ENCODE measurements around the gene CLDN16. TPM values are rescaled to one million over a fixed set of nuclear protein-coding genes. Genes with fewer than 3 reads are reported as not detected.

The CLDN16 gene
- total RNA-seq, 4 donors from 2014 or later, result not detected

DNA sequence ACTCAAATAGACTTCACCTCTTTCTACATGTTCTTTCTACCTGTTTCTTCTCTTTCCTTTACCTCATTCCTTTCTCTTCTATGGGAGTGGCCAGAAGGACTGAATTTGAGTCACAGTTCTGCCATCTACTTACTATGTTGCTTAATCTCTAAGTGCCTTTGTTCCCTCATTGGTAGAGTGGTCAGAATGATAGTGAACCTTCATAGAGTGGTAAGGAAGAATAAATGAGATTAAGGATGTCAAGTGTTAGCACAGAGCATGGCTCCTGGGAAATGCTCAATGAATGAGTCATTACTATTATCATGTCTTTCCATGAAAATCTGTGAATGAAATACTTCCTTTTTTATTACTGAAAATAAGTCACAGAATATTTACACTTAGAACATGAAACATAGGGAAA, 44.3 kb downstream of the CLDN16 start:
- no peaks in the 10 kb centered on the region for H3K27me3 ChIP-seq
- no peak overlapping the region for H3K4me3 ChIP-seq
- H3K36me3 ChIP-seq, result no peaks in the 10 kb centered on the region
- TF ChIP-seq POLR2AphosphoS5 (IDR thresholded peaks at IDR 0.05) (no peak), CTCF (IDR thresholded peaks at IDR 0.05) (no peak), EP300 (IDR thresholded peaks at IDR 0.05) (no peak), POLR2A (IDR thresholded peaks at IDR 0.05) (no peak)
- H3K9me3 ChIP-seq, result no peaks in the 10 kb centered on the region
- H3K4me1 ChIP-seq, result no peaks in the 10 kb centered on the region
- no peak overlapping the region for H3K27ac ChIP-seq
- ATAC-seq, result no peak

DNA sequence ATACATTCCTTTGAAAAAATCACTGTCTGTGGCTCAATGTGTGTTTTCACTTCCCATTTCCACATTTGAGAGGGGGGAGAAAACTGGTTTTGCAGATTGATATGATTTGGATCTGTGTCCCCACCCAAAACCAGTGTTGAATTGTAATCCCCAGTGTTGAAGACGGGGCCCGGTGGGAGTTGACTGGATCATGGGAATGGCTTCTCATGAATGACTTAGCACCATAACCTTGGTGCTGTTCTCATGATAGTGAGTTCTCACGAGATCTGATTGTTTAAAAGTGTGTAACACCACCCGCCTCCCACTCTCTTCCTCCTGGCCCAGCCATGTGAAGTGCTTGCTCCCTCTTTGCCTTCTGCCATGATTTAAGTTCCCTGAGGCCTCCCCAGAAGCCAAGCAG, 45.7 kb downstream of the CLDN16 start:
- TF ChIP-seq POLR2A (IDR thresholded peaks at IDR 0.05) (no peak), CTCF (IDR thresholded peaks at IDR 0.05) (no peak), EP300 (IDR thresholded peaks at IDR 0.05) (no peak), POLR2AphosphoS5 (IDR thresholded peaks at IDR 0.05) (no peak)
- H3K36me3 ChIP-seq, result no peaks in the 10 kb centered on the region
- no peak overlapping the region for H3K4me3 ChIP-seq
- ATAC-seq, result no peak
- no peaks in the 10 kb centered on the region for H3K9me3 ChIP-seq
- H3K27ac ChIP-seq, result no peak overlapping the region
- no peaks in the 10 kb centered on the region for H3K4me1 ChIP-seq
- H3K27me3 ChIP-seq, result no peaks in the 10 kb centered on the region
- WGBS, 2 donors (ENCODE audit: low coverage in 1 of 2), result 88 to 90% methylated on average over 4 of the region's 4 CpGs

GRCh38 chr3:190435618-190436017, 47.7 kb downstream of the CLDN16 start:
- WGBS, 2 donors (ENCODE audit: low coverage in 1 of 2), result 50 to 65% methylated on average over 2 of the region's 3 CpGs
- H3K4me3 ChIP-seq, result no peak overlapping the region
- H3K36me3 ChIP-seq, result no peaks in the 10 kb centered on the region
- H3K27me3 ChIP-seq, result no peaks in the 10 kb centered on the region
- no peak for ATAC-seq
- H3K27ac ChIP-seq, result no peak overlapping the region
- no peaks in the 10 kb centered on the region for H3K9me3 ChIP-seq
- no peaks in the 10 kb centered on the region for H3K4me1 ChIP-seq
- no peak for TF ChIP-seq EP300 (IDR thresholded peaks at IDR 0.05)
- TF ChIP-seq POLR2A (IDR thresholded peaks at IDR 0.05), result no peak
- no peak for TF ChIP-seq CTCF (IDR thresholded peaks at IDR 0.05)
- no peak for TF ChIP-seq POLR2AphosphoS5 (IDR thresholded peaks at IDR 0.05)

- H3K9me3 ChIP-seq, result no peaks in the 10 kb centered on the region
- 56 to 94% methylated on average over 1 to 2 of the region's 2 CpGs for WGBS, 2 donors (ENCODE audit: low coverage in 1 of 2)
- H3K4me3 ChIP-seq, result no peak overlapping the region
- no peaks in the 10 kb centered on the region for H3K27me3 ChIP-seq
- H3K4me1 ChIP-seq, result no peaks in the 10 kb centered on the region
- no peak overlapping the region for H3K27ac ChIP-seq
- H3K36me3 ChIP-seq, result no peaks in the 10 kb centered on the region
- TF ChIP-seq EP300 (IDR thresholded peaks at IDR 0.05) (no peak), POLR2A (IDR thresholded peaks at IDR 0.05) (no peak), CTCF (IDR thresholded peaks at IDR 0.05) (no peak), POLR2AphosphoS5 (IDR thresholded peaks at IDR 0.05) (no peak)
- ATAC-seq, result no peak
Measured at GRCh38 chr3:190436331-190436730, 48.4 kb downstream of the CLDN16 start.

- TF ChIP-seq POLR2AphosphoS5 (IDR thresholded peaks at IDR 0.05) (no peak), EP300 (IDR thresholded peaks at IDR 0.05) (no peak), CTCF (IDR thresholded peaks at IDR 0.05) (no peak), POLR2A (IDR thresholded peaks at IDR 0.05) (no peak)
- H3K27me3 ChIP-seq, result no peaks in the 10 kb centered on the region
- no peaks in the 10 kb centered on the region for H3K4me1 ChIP-seq
- no peak for ATAC-seq
- H3K4me3 ChIP-seq, result no peak overlapping the region
- H3K36me3 ChIP-seq, result no peaks in the 10 kb centered on the region
- H3K27ac ChIP-seq, result no peak overlapping the region
- H3K9me3 ChIP-seq, result no peaks in the 10 kb centered on the region
- WGBS, 2 donors (ENCODE audit: low coverage in 1 of 2), result 71 to 100% methylated on average over 1 of the region's 1 CpG
Measured at GRCh38 chr3:190442240-190442639, 54.3 kb downstream of the CLDN16 start.

All from gastroesophageal sphincter (tissue), 4 donors.